Fibroblast of lung (primary cell): Measurements from ENCODE around the gene WAS.

Experiments used
- EZH2 ChIP-seq: IDR thresholded peaks from 2 replicates; pipeline ENCODE4 v1.5.1; 2012; ENCODE audit warnings: low read length, control low read depth, mild to moderate bottlenecking; ENCODE audit errors: missing control alignments
- TF ChIP-seq, protein P1 (sequence below), 2 donors: IDR thresholded peaks in 1 of 2; conservative IDR thresholded peaks in 1 of 2; 1 replicate in 1 of 2; 2 replicates in 1 of 2; pipeline ENCODE4 v1.5.1; 2011 to 2012; ENCODE audit warnings: low read length in 2 of 2, control low read depth in 1 of 2, inconsistent platforms in 1 of 2, low read depth in 1 of 2, mild to moderate bottlenecking in 1 of 2

DNA sequence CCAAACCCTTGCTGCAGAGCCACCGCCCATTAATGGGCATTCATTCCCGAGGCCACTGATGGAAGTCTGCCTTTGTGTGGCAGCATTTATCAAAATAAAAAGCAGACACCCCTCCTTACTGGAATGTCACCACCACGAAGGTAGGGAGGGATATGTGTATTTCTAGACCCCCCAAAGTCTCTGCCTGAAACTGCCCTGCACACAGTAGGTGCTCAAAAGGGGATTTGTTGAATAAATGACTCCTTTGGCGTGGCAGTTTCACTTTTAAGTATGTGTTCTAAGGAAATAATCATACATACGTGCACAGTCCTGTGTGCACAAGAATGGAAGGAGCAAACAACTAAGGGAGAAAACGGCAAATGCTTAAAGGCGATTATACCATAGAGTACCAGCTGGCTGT, 54.3 kb downstream of the WAS start:
- TF ChIP-seq, protein P1, sequence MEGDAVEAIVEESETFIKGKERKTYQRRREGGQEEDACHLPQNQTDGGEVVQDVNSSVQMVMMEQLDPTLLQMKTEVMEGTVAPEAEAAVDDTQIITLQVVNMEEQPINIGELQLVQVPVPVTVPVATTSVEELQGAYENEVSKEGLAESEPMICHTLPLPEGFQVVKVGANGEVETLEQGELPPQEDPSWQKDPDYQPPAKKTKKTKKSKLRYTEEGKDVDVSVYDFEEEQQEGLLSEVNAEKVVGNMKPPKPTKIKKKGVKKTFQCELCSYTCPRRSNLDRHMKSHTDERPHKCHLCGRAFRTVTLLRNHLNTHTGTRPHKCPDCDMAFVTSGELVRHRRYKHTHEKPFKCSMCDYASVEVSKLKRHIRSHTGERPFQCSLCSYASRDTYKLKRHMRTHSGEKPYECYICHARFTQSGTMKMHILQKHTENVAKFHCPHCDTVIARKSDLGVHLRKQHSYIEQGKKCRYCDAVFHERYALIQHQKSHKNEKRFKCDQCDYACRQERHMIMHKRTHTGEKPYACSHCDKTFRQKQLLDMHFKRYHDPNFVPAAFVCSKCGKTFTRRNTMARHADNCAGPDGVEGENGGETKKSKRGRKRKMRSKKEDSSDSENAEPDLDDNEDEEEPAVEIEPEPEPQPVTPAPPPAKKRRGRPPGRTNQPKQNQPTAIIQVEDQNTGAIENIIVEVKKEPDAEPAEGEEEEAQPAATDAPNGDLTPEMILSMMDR (conservative IDR thresholded peaks at IDR 0.05 in 1 of 2, IDR thresholded peaks at IDR 0.05 in 1 of 2; ENCODE audit: low read depth in 1 of 2, low read length in 2 of 2): no peak
- no peak for TF ChIP-seq EZH2
